ENCODE results near the gene EVL. TPM values are rescaled to one million over a fixed set of nuclear protein-coding genes. Genes with fewer than 3 reads are reported as not detected.
A peak's percentile ranks its signal among the peaks of the same experiment; 100 is the strongest.

Gene EVL
- total RNA-seq, 4 donors from 2014 or later: 22.8 to 86.4 (median 45.2) TPM

- Histone ChIP-seq H3K36me3 (no peaks in the 10 kb centered on the region), H3K4me1 (peaks cover 5 to 30% (median 22%) of the 10 kb centered on the region in 4 donors), H3K4me3 (peak overlapping the region in 3 of 4 donors; percentile 25 to 52 (median 27)), H3K27me3 (no peaks in the 10 kb centered on the region), H3K9me3 (no peaks in the 10 kb centered on the region), H3K27ac (peak overlapping the region; percentile 85 to 95 (median 89))
- 1% methylated on average over 55 of the region's 62 CpGs; no CpG with 5 or more reads in 1 of the 2 donors for WGBS, 2 donors (ENCODE audit: low coverage in 1 of 2)
- peak; percentile 100 for DNase-seq
- TF ChIP-seq CTCF (IDR thresholded peaks at IDR 0.05) (peak; percentile 75 to 98 (median 89)), POLR2A (IDR thresholded peaks at IDR 0.05) (peak; percentile 33), POLR2AphosphoS5 (IDR thresholded peaks at IDR 0.05) (peak; percentile 40 to 55 (median 44)), EP300 (IDR thresholded peaks at IDR 0.05; ENCODE audit: low read depth) (no peak)
- in situ Hi-C loops (cut with MboI; ENCODE audit: low pct_ligation_motif_present in 1 of 4, low pct_unique_long_range_greater_than_20kb in 1 of 4, low sequenced_read_pairs in 3 of 4) (loop anchor here in 2 of 4 donors (25.0 kb wide), 1 partner anchor 206 kb away; no protein-coding TSS in a partner anchor), intact Hi-C loops (cut with DNase I; ENCODE audit: low total_unique reads) (loop anchor here (5.0 kb wide), 1 partner anchor 211 kb away; no protein-coding TSS in a partner anchor)
Observed at GRCh38 chr14:100192672-100193416, 127.6 kb downstream of the EVL start.

Small RNA genes lying within 50 kb of the gene (small RNA-seq; reads per million reads assigned to genes)
- gene MIR151B (4.9 to 9.4 (median 7.1) reads per million in 4 donors), gene MIR342 (86.7 to 151 (median 118) reads per million in 4 donors)

Other genes with a start within 250 kb of the EVL start
- 10 to 100 TPM in 3 of 4 donors, 1 to 10 TPM in 1; 4.9 to 33.2 (median 23.7) TPM for gene DEGS2, start 94.2 kb downstream of the EVL start, total RNA-seq
- 10 to 100 TPM; 50.8 to 61.3 (median 58.6) TPM for gene YY1, start 173.7 kb downstream of the EVL start, total RNA-seq
- gene SLC25A29, start 241.0 kb downstream of the EVL start, total RNA-seq: 10 to 100 TPM; 16.8 to 62.7 (median 19.7) TPM